H1 (cell line): ENCODE data around the gene RCSD1. TPM values are rescaled to one million over a fixed set of nuclear protein-coding genes. Genes with fewer than 3 reads are reported as not detected.

ENCODE experiments used
- CTCF ChIA-PET: fragments of 300-600 bp; sonication (Branson Sonifier 250); formaldehyde crosslinking; loops from one replicate; lab custom pipeline; 2021; ENCODE audit not compliant: partially characterized antibody; lab: Charles Lee
- POLR2A ChIA-PET: fragments of 300-600 bp; sonication (Branson Sonifier 250); formaldehyde crosslinking; loops from one replicate; lab custom pipeline; 2021; ENCODE audit warnings: inconsistent platforms; ENCODE audit not compliant: partially characterized antibody; lab: Charles Lee
- DNase-seq, 2 experiments: peaks; one replicate each; pipeline versions ENCODE4 v3.0.0 to v3.0.0-alpha.2; 2010 to 2022; ENCODE audit warnings: low spot score in 2 of 2, low read depth in 1 of 2, mixed read lengths in 1 of 2
- FAIRE-seq: peaks from 2 replicates; lab custom pipeline; 2011; peaks lifted over from hg19 to GRCh38; lab: Jason Lieb, UNC
- H2AFZ ChIP-seq: 2 replicates; pipeline ENCODE4 v1.8.1; 2012; ENCODE audit warnings: low read length, inconsistent platforms
- H2AK5ac ChIP-seq: 2 replicates; pipeline ENCODE4 v1.6.1; 2013; ENCODE audit warnings: low read depth, low read length
- H2BK120ac ChIP-seq: replicated peaks from 2 replicates; pipeline ENCODE3; 2013; ENCODE audit warnings: low read depth, low read length, inconsistent platforms
- H2BK12ac ChIP-seq: 2 replicates; pipeline ENCODE4 v1.6.1; 2013; ENCODE audit warnings: low read depth, low read length
- H2BK15ac ChIP-seq: 2 replicates; pipeline ENCODE4 v1.6.1; 2013; ENCODE audit warnings: low read length
- H2BK20ac ChIP-seq: 2 replicates; pipeline ENCODE4 v1.6.1; 2013; ENCODE audit warnings: low read length
- H2BK5ac ChIP-seq: 2 replicates; pipeline ENCODE4 v1.6.1; 2013; ENCODE audit warnings: low read depth, low read length
- H3K14ac ChIP-seq: 2 replicates; pipeline ENCODE4 v1.6.1; 2013; ENCODE audit warnings: inconsistent platforms; ENCODE audit not compliant: insufficient read length
- H3K18ac ChIP-seq: 2 replicates; pipeline ENCODE4 v1.6.1; 2013; ENCODE audit warnings: low read length; ENCODE audit errors: extremely low read depth
- H3K23ac ChIP-seq: 2 replicates; pipeline ENCODE4 v1.6.1; 2013; ENCODE audit warnings: inconsistent platforms; ENCODE audit not compliant: insufficient read length
- H3K23me2 ChIP-seq: 2 replicates; pipeline ENCODE4 v1.6.1; 2013; ENCODE audit warnings: low read depth, low read length
- H3K27ac ChIP-seq: 2 replicates; pipeline ENCODE4 v1.6.1; 2011; ENCODE audit warnings: low read depth, low read length, inconsistent platforms
- H3K27me3 ChIP-seq, 4 experiments: replicated peaks in 1 of 4; 1 replicate in 1 of 4; 2 replicates in 3 of 4; pipeline versions ENCODE4 v1.6.1 to v1.8.1; 2011 to 2013; ENCODE audit warnings: low read length in 3 of 4, mild to moderate bottlenecking in 3 of 4, inconsistent platforms in 2 of 4, mixed read lengths in 2 of 4, moderate library complexity in 1 of 4; ENCODE audit not compliant: control insufficient read depth in 3 of 4, insufficient read depth in 3 of 4; ENCODE audit errors: extremely low read depth in 1 of 4
- H3K36me3 ChIP-seq, 4 experiments: 2 replicates each; pipeline versions ENCODE4 v1.6.1 to v1.8.1; 2011 to 2013; ENCODE audit warnings: mild to moderate bottlenecking in 4 of 4, low read length in 3 of 4, moderate library complexity in 2 of 4, control low read depth in 1 of 4, inconsistent platforms in 1 of 4; ENCODE audit not compliant: insufficient read depth in 4 of 4, control insufficient read depth in 2 of 4
- H3K4ac ChIP-seq: replicated peaks from 2 replicates; pipeline ENCODE3; 2013; ENCODE audit warnings: low read length, low read depth, mixed read lengths, inconsistent platforms; ENCODE audit not compliant: insufficient read length
- H3K4me1 ChIP-seq, 4 experiments: replicated peaks in 1 of 4; 1 replicate in 1 of 4; 2 replicates in 3 of 4; pipeline versions ENCODE4 v1.6.1 to v1.8.1; 2011 to 2013; ENCODE audit warnings: low read length in 3 of 4, inconsistent platforms in 2 of 4, mixed read lengths in 1 of 4; ENCODE audit not compliant: insufficient read depth in 4 of 4, control insufficient read depth in 3 of 4
- H3K4me2 ChIP-seq, 2 experiments: 2 replicates each; pipeline versions ENCODE4 v1.6.1 to v1.8.1; 2011 to 2013; ENCODE audit warnings: low read depth in 2 of 2, low read length in 2 of 2, control low read depth in 1 of 2, inconsistent platforms in 1 of 2, mild to moderate bottlenecking in 1 of 2; ENCODE audit not compliant: insufficient read depth in 1 of 2
- H3K4me3 ChIP-seq, 4 experiments: fragments of 200-600, 300-600 bp in 1 of 4; sonication (generic), shearing (Covaris generic), sonication (Bioruptor Twin) in 1 of 4; 2 replicates each; pipeline versions ENCODE4 v1.5.1 to v1.8.1; 2011 to 2016; ENCODE audit warnings: low read length in 4 of 4, low read depth in 3 of 4, control low read depth in 2 of 4, inconsistent platforms in 2 of 4, mild to moderate bottlenecking in 2 of 4, mixed read lengths in 1 of 4, moderate library complexity in 1 of 4; ENCODE audit not compliant: insufficient read depth in 2 of 4; ENCODE audit errors: extremely low read depth in 1 of 4
- H3K56ac ChIP-seq: replicated peaks from 2 replicates; pipeline ENCODE3; 2013; ENCODE audit warnings: low read depth, mild to moderate bottlenecking, mixed read lengths, low read length, inconsistent platforms; ENCODE audit not compliant: insufficient read length
- H3K79me1 ChIP-seq: 2 replicates; pipeline ENCODE4 v1.6.1; 2013; ENCODE audit warnings: low read depth, low read length, control low read depth
- H3K79me2 ChIP-seq, 2 experiments: 2 replicates each; pipeline versions ENCODE4 v1.6.1 to v1.8.1; 2012 to 2013; ENCODE audit warnings: low read length in 2 of 2, mild to moderate bottlenecking in 2 of 2, inconsistent platforms in 1 of 2; ENCODE audit not compliant: insufficient read depth in 2 of 2, control insufficient read depth in 1 of 2
- H3K9ac ChIP-seq, 4 experiments: replicated peaks in 1 of 4; 1 replicate in 1 of 4; 2 replicates in 3 of 4; pipeline versions ENCODE4 v1.6.1 to v1.8.1; 2011 to 2013; ENCODE audit warnings: low read depth in 3 of 4, low read length in 3 of 4, control low read depth in 2 of 4, mild to moderate bottlenecking in 2 of 4, moderate library complexity in 2 of 4, inconsistent platforms in 1 of 4; ENCODE audit errors: extremely low read depth in 1 of 4
- H3K9me3 ChIP-seq, 2 experiments: 2 replicates each; pipeline versions ENCODE4 v1.6.1 to v1.8.1; 2012 to 2013; ENCODE audit warnings: mild to moderate bottlenecking in 2 of 2, moderate library complexity in 2 of 2, control low read depth in 1 of 2, inconsistent platforms in 1 of 2, low read depth in 1 of 2, low read length in 1 of 2, mixed read lengths in 1 of 2; ENCODE audit not compliant: insufficient read depth in 2 of 2
- H4K20me1 ChIP-seq, 2 experiments: replicated peaks in 1 of 2; 2 replicates each; pipeline versions ENCODE3 to v1.8.1; 2011 to 2013; ENCODE audit warnings: inconsistent platforms in 2 of 2, low read length in 2 of 2, mild to moderate bottlenecking in 1 of 2; ENCODE audit not compliant: insufficient read depth in 2 of 2, control insufficient read depth in 1 of 2
- H4K5ac ChIP-seq: 2 replicates; pipeline ENCODE4 v1.6.1; 2013; ENCODE audit warnings: low read length, low read depth, mixed read lengths, inconsistent platforms; ENCODE audit not compliant: insufficient read length
- H4K8ac ChIP-seq: 2 replicates; pipeline ENCODE4 v1.8.0; 2013; ENCODE audit warnings: mild to moderate bottlenecking, moderate library complexity, low read length, inconsistent platforms; ENCODE audit not compliant: insufficient read depth; ENCODE audit errors: extremely low read depth
- H4K91ac ChIP-seq: replicated peaks from 2 replicates; pipeline ENCODE3; 2013; ENCODE audit warnings: low read length, mixed read lengths, inconsistent platforms; ENCODE audit not compliant: insufficient read length
- CBX5 ChIP-seq: fragments of 300-800, 300-1000 bp; sonication (generic); IDR thresholded peaks from 2 replicates; pipeline ENCODE4 v1.7.1; 2016; ENCODE audit warnings: antibody characterized with exemption, low read length, low read depth
- EGR1 ChIP-seq: IDR thresholded peaks from 2 replicates; pipeline ENCODE4 v1.6.1; 2011; ENCODE audit warnings: low read depth, low read length, borderline replicate concordance
- EP300 ChIP-seq, 2 experiments: IDR thresholded peaks; 1 replicate in 1 of 2; 2 replicates in 1 of 2; pipeline ENCODE4 v1.6.1; 2011 to 2012; ENCODE audit warnings: low read depth in 2 of 2, low read length in 2 of 2, mild to moderate bottlenecking in 2 of 2, borderline replicate concordance in 1 of 2, inconsistent platforms in 1 of 2, moderate library complexity in 1 of 2
- JUN ChIP-seq: IDR thresholded peaks from 2 replicates; pipeline ENCODE4 v1.6.1; 2011; ENCODE audit warnings: low read depth, mild to moderate bottlenecking, improper control_type of control experiment, low read length
- NANOG ChIP-seq: IDR thresholded peaks from 2 replicates; pipeline ENCODE4 v1.6.1; 2011; ENCODE audit warnings: low read length, low read depth, mild to moderate bottlenecking, inconsistent platforms; ENCODE audit not compliant: insufficient read depth, poor library complexity, severe bottlenecking
- NRF1 ChIP-seq: IDR thresholded peaks from 2 replicates; pipeline ENCODE4 v1.6.1; 2011; ENCODE audit warnings: mild to moderate bottlenecking, low read depth, low read length, improper control_type of control experiment
- POLR2AphosphoS5 ChIP-seq: IDR thresholded peaks from 2 replicates; pipeline ENCODE4 v1.6.1; 2011; ENCODE audit warnings: low read depth, low read length
- POU5F1 ChIP-seq: IDR thresholded peaks from 2 replicates; pipeline ENCODE4 v1.6.1; 2011; ENCODE audit warnings: low read depth, mild to moderate bottlenecking, low read length, moderate library complexity
- SP1 ChIP-seq: IDR thresholded peaks from 2 replicates; pipeline ENCODE4 v1.6.1; 2011; ENCODE audit warnings: low read depth, low read length
- SP4 ChIP-seq: IDR thresholded peaks from 2 replicates; pipeline ENCODE4 v1.6.1; 2012; ENCODE audit warnings: low read length, inconsistent platforms
- SRF ChIP-seq: IDR thresholded peaks from 2 replicates; pipeline ENCODE4 v1.6.1; 2011; ENCODE audit warnings: mild to moderate bottlenecking, low read depth, low read length, moderate library complexity
- YY1 ChIP-seq: IDR thresholded peaks from 2 replicates; pipeline ENCODE4 v1.6.1; 2011; ENCODE audit warnings: low read depth, mild to moderate bottlenecking, low read length
- WGBS, 2 experiments: shearing (Covaris generic) in 1 of 2; methylation state at CpG; one replicate each; pipeline versions ENCODE4 v1.1.6 to v1.1.7; 2013 to 2015; ENCODE audit warnings: low lambda C conversion rate in 2 of 2, mixed read lengths in 2 of 2, inconsistent platforms in 1 of 2, low coverage in 1 of 2, missing lambda C conversion rate in 1 of 2; ENCODE audit not compliant: insufficient replicate concordance in 2 of 2, insufficient coverage in 1 of 2, insufficient read length in 1 of 2; ENCODE audit errors: extremely low coverage in 1 of 2, missing lambda C conversion rate in 1 of 2; 5-methylcytosine and 5-hydroxymethylcytosine counted together
- polyA plus RNA-seq, 7 experiments: library from polyadenylated mRNA; depleted of rRNA in 3 of 7; stranded (reverse) in 5 of 7; unstranded in 2 of 7; fragments of >200 nt in 5 of 7; fragments of 200-250 nt in 2 of 7; gene quantifications; 1 replicate in 5 of 7; 2 replicates in 1 of 7; 4 replicates in 1 of 7; pipeline versions ENCODE4 v1.2.1 to v1.2.3, GENCODE V29; 2011 to 2013; ENCODE audit warnings: missing spikeins in 2 of 7, mixed read lengths in 2 of 7
- total RNA-seq: library from RNA; stranded (reverse); fragmentation: NEBNext Ultra II Directional; extraction: Animal tissue kit (Norgen Biotek cat#: 25700); gene quantifications from 2 replicates; pipeline ENCODE4 v1.2.1, GENCODE V29; 2021
- TF ChIP-seq, protein P1 (sequence below): IDR thresholded peaks from 2 replicates; pipeline ENCODE4 v1.6.1; 2011; ENCODE audit warnings: low read depth, mild to moderate bottlenecking, low read length; ENCODE audit not compliant: insufficient read depth
- TF ChIP-seq, protein P2 (sequence below): IDR thresholded peaks from 2 replicates; pipeline ENCODE4 v1.6.1; 2011; ENCODE audit warnings: low read length, improper control_type of control experiment

Gene RCSD1
- total and polyA plus RNA-seq, 2 of the 8 experiments (the other 6 are each of a cell fraction or from before 2014, with no cell fraction given) = 0.47 to 0.69 TPM

DNA sequence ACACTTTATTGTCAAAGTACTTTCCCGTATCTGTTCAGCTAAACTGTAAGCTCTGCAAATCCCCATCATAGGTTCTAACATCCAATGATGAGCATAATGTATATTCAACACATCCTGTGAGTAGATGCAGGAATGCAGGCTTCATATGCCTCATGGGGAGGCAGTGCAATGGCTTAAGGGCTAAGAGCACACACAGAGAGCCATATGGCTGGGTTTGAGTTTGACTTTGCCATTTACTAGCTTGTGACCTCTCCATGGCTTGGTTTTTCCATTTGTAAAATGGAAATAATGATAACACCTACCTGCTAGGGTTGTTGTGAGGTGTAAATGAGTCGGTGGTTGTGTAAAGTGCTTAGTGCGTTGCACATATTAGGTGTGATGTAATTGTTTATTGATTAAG lies 13.4 kb downstream of the RCSD1 start:
- no peak overlapping the region for H3K9ac ChIP-seq
- 87% methylated on average over 3 of the region's 3 CpGs; no CpG with 5 or more reads in 1 of the 2 experiments for WGBS, 2 experiments
- no peak overlapping the region for H3K4me3 ChIP-seq
- H4K20me1 ChIP-seq = no peaks in the 10 kb centered on the region
- H3K23ac ChIP-seq = no peak overlapping the region
- FAIRE-seq (no peak), DNase-seq (no peak)
- H2AFZ ChIP-seq = no peak overlapping the region
- no peak overlapping the region for H2BK5ac ChIP-seq
- H3K27ac ChIP-seq = no peak overlapping the region
- no peak overlapping the region for H3K4ac ChIP-seq
- no peaks in the 10 kb centered on the region for H3K79me2 ChIP-seq
- no peak overlapping the region for H3K56ac ChIP-seq
- no peaks in the 10 kb centered on the region for H3K9me3 ChIP-seq
- no peaks in the 10 kb centered on the region for H3K27me3 ChIP-seq
- no peak overlapping the region for H2BK12ac ChIP-seq
- no peaks in the 10 kb centered on the region for H3K4me1 ChIP-seq
- no peak overlapping the region for H4K8ac ChIP-seq
- H2BK20ac ChIP-seq = no peak overlapping the region
- H2BK120ac ChIP-seq = no peak overlapping the region
- H3K36me3 ChIP-seq = no peaks in the 10 kb centered on the region
- H4K91ac ChIP-seq = no peak overlapping the region
- H2BK15ac ChIP-seq = no peak overlapping the region
- no peak overlapping the region for H3K14ac ChIP-seq
- ChIA-PET CTCF (interaction anchor here (0.6 to 0.8 kb wide), 3 partner anchors 15 to 213 kb away, joined by 3 read pairs; no protein-coding TSS in a partner anchor), POLR2A (no interaction called here)
- no peaks in the 10 kb centered on the region for H3K79me1 ChIP-seq
- no peak overlapping the region for H4K5ac ChIP-seq
- no peak overlapping the region for H2AK5ac ChIP-seq
- no peak overlapping the region for H3K4me2 ChIP-seq
- no peak overlapping the region for H3K18ac ChIP-seq
- no peaks in the 10 kb centered on the region for H3K23me2 ChIP-seq
- TF ChIP-seq POU5F1 (no peak), SRF (no peak), NRF1 (no peak), CBX5 (no peak), SP1 (no peak), EGR1 (no peak), NANOG (no peak), POLR2AphosphoS5 (no peak), YY1 (no peak), SP4 (no peak), JUN (no peak), EP300 (IDR thresholded peaks at IDR 0.05; ENCODE audit: borderline replicate concordance in 1 of 2, low read depth in 2 of 2, low read length in 2 of 2) (no peak)
- TF ChIP-seq, protein P1, sequence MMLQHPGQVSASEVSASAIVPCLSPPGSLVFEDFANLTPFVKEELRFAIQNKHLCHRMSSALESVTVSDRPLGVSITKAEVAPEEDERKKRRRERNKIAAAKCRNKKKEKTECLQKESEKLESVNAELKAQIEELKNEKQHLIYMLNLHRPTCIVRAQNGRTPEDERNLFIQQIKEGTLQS = no peak
- TF ChIP-seq, protein P2, sequence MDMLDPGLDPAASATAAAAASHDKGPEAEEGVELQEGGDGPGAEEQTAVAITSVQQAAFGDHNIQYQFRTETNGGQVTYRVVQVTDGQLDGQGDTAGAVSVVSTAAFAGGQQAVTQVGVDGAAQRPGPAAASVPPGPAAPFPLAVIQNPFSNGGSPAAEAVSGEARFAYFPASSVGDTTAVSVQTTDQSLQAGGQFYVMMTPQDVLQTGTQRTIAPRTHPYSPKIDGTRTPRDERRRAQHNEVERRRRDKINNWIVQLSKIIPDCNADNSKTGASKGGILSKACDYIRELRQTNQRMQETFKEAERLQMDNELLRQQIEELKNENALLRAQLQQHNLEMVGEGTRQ = no peak
